Right lobe of liver (tissue), 6 donors: Measurements from ENCODE around the gene NPHS1. TPM values are rescaled to one million over a fixed set of nuclear protein-coding genes. Genes with fewer than 3 reads are reported as not detected.

Source experiments
- ATAC-seq, 4 donors: fragments of 200-7000 bp; cut with Tn5 transposase; one replicate each; pipeline ENCODE4 v1.9.1; 2020; ENCODE audit warnings: mild to moderate bottlenecking in 4 of 4, moderate library complexity in 4 of 4
- DNase-seq, 3 donors: peaks; one replicate each; pipeline ENCODE4 v3.0.0-alpha.2; 2020
- H3K27ac ChIP-seq, 3 donors: fragments of 200-600 bp; one replicate each; pipeline ENCODE4 v1.8.0; 2022
- H3K27me3 ChIP-seq, 2 donors: fragments of 200-600 bp; one replicate each; pipeline ENCODE4 v1.8.0; 2022
- H3K36me3 ChIP-seq, 4 donors: fragments of 200-600 bp; sonication (generic) in 1 of 4; one replicate each; pipeline versions ENCODE4 v1.5.1 to v1.8.0; 2017 to 2022; ENCODE audit warnings: control low read depth in 1 of 4
- H3K4me1 ChIP-seq, 4 donors: fragments of 200-600 bp; sonication (generic) in 1 of 4; one replicate each; pipeline versions ENCODE4 v1.5.1 to v1.8.0; 2017 to 2022; ENCODE audit warnings: control low read depth in 1 of 4
- H3K4me3 ChIP-seq, 3 donors: fragments of 200-600 bp; one replicate each; pipeline ENCODE4 v1.8.0; 2022
- H3K9me3 ChIP-seq, 4 donors: fragments of 200-600 bp; sonication (generic) in 1 of 4; one replicate each; pipeline versions ENCODE4 v1.5.1 to v1.8.0; 2017 to 2022; ENCODE audit warnings: control low read depth in 1 of 4
- POLR2A ChIP-seq: fragments of 450-650 bp; IDR thresholded peaks from one replicate; pipeline ENCODE4 v1.6.1; 2017; ENCODE audit warnings: antibody characterized with exemption, mild to moderate bottlenecking
- WGBS: methylation state at CpG from one replicate; pipeline ENCODE4 v1.1.6; 2018; ENCODE audit warnings: low coverage, low lambda C conversion rate; ENCODE audit not compliant: insufficient coverage; ENCODE audit errors: missing lambda C conversion rate; 5-methylcytosine and 5-hydroxymethylcytosine counted together
- intact Hi-C, 2 donors: fragments of 100-400 bp; cut with DNase I; formaldehyde crosslinking; loops; one replicate each; pipeline versions ENCODE4 v1.11.2 to v1.14.1; 2022
- total RNA-seq, 6 experiments: library from RNA; depleted of rRNA in 2 of 6; stranded (reverse); fragments of >200 nt in 2 of 6; fragmentation: NEBNext Ultra II Directional in 3 of 6; extraction: Animal tissue kit (Norgen Biotek cat#: 25700) in 3 of 6; gene quantifications; one replicate each; pipeline versions ENCODE4 v1.1.0 to v1.2.4, GENCODE V29; 2016 to 2023
- TF ChIP-seq, protein P1 (sequence below), 4 donors: fragments of 200-600 bp in 3 of 4; fragments of 450-650 bp in 1 of 4; IDR thresholded peaks; one replicate each; pipeline versions ENCODE4 v1.5.1 to v1.8.0; 2016 to 2022; ENCODE audit warnings: antibody characterized with exemption in 4 of 4, mild to moderate bottlenecking in 2 of 4
- donor health status: DM: no; HTN: yes; CAD: no.
- donor health status: DM: no; HTN: no; CAD: no.
- donor health status: DM: no; HTN: no; CAD: no.
- donor health status: DM: no; HTN: yes; CAD: no.
- donor health status: DM: no; HTN: yes; CAD: no.

The NPHS1 gene
- total RNA-seq, 6 experiments from 2014 or later = not detected

DNA sequence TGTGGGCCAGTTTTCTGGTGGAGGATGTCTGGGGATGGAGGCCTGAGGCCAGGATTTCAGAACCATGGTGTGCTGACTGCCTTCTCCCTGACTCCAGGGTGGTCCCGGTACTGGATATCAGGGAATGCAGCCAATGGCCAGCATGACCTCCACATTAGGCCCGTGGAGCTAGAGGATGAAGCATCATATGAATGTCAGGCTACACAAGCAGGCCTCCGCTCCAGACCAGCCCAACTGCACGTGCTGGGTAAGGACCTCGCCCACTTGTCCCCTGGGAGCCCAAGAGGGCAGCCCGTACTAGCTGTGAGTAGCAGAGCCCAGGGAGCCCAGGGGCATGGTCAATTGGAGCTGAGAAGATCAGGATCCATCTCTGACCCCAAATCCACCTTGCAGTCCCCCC lies 6.0 kb upstream of the NPHS1 start:
- TF ChIP-seq, protein P1, sequence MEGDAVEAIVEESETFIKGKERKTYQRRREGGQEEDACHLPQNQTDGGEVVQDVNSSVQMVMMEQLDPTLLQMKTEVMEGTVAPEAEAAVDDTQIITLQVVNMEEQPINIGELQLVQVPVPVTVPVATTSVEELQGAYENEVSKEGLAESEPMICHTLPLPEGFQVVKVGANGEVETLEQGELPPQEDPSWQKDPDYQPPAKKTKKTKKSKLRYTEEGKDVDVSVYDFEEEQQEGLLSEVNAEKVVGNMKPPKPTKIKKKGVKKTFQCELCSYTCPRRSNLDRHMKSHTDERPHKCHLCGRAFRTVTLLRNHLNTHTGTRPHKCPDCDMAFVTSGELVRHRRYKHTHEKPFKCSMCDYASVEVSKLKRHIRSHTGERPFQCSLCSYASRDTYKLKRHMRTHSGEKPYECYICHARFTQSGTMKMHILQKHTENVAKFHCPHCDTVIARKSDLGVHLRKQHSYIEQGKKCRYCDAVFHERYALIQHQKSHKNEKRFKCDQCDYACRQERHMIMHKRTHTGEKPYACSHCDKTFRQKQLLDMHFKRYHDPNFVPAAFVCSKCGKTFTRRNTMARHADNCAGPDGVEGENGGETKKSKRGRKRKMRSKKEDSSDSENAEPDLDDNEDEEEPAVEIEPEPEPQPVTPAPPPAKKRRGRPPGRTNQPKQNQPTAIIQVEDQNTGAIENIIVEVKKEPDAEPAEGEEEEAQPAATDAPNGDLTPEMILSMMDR (IDR thresholded peaks at IDR 0.05) = no peak
- no peak for TF ChIP-seq POLR2A
- Histone ChIP-seq H3K4me3 (no peak overlapping the region), H3K27ac (no peak overlapping the region), H3K27me3 (peaks cover 0 to 12% of the 10 kb centered on the region in 2 donors), H3K36me3 (no peaks in the 10 kb centered on the region), H3K9me3 (no peaks in the 10 kb centered on the region), H3K4me1 (peaks cover 0 to 10% (median 2%) of the 10 kb centered on the region in 4 donors)
- no peak for DNase-seq
- intact Hi-C loops = no loop called here
- no peak for ATAC-seq
- WGBS = no CpG with 5 or more reads among the region's 6 CpGs

DNA sequence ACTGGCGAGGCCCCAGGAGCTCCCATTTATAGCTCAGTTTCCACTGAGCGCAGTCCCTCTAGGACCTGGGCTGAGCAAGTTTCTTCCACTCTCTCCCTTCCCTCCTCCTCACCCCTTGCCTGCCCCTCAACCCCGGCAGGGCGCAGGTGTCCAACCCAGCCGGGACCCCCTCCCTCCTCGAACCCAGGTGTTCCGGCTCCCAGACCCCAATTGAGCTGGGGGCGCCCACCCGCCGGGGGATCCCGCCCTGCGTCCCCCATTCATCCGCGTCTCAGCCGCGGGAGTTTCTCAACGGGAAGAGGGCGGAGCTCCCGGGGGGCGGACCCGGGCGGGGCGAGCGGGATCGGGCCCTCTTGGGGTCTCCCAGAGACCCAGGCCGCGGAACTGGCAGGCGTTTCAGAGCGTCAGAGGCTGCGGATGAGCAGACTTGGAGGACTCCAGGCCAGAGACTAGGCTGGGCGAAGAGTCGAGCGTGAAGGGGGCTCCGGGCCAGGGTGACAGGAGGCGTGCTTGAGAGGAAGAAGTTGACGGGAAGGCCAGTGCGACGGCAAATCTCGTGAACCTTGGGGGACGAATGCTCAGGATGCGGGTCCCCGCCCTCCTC lies 4.3 kb upstream of the NPHS1 start, which contains the start of gene KIRREL2:
Gene KIRREL2 (plus strand): TSS at position 366 of the 604 bp plus-strand sequence. CDS start 209 bp downstream, at position 575.
- 6% methylated on average over 17 of the region's 42 CpGs for WGBS
- ATAC-seq = peak in 1 of 4 donors; percentile 12

DNA sequence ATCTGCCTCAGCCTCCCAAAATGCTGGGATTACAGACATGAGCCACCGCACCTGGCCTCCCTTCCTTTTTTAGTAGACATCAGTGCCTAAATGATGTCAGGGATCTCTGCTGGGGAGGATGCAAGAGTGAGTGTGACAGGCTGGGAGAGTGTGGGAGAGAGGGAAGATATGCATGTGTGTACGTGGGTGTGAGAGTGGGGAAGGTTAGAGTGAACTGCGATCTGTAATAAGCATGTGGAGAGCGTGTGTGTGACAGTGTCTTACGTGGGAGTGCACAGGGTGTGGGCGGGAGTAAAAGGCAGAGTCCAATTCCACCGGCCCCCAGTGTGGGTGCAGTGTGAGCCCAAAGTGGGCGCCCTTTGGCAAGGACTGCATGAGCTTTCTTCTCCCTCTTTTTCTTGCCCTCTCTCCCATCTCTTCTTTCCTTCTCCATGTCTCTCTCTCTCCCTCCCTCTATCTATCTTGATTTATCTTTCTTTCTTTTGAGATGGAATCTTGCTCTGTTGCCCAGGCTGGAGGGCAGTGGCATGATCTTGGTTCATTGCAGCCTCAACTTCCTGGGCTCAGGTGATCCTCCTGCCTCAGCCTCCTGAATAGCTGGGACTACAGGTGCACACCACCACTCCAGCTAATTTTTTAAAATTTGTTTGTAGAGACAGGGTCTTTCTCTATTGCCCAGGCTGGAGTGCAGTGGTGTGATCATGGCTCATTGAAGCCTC lies 893 bp upstream of the NPHS1 start:
- H3K4me3 ChIP-seq = no peak overlapping the region
- no peak for TF ChIP-seq POLR2A
- TF ChIP-seq, protein P1 (IDR thresholded peaks at IDR 0.05) = no peak
- H3K27me3 ChIP-seq = peaks cover 0 to 12% of the 10 kb centered on the region in 2 donors
- WGBS = 35% methylated on average over 6 of the region's 8 CpGs
- H3K36me3 ChIP-seq = no peaks in the 10 kb centered on the region
- H3K27ac ChIP-seq = no peak overlapping the region
- H3K4me1 ChIP-seq = peaks cover 0 to 10% (median 2%) of the 10 kb centered on the region in 4 donors
- no peak for ATAC-seq
- intact Hi-C loops = no loop called here
- H3K9me3 ChIP-seq = no peaks in the 10 kb centered on the region
- DNase-seq = no peak

More for the DNA sequence above, 4.3 kb upstream of the NPHS1 start, which contains the start of gene KIRREL2:
- Histone ChIP-seq H3K27ac (no peak within 1 kb of the TSS), H3K9me3 (no peaks in the 10 kb centered on the region), H3K4me3 (peak within 1 kb of the TSS; percentile 11 to 39 (median 29)), H3K36me3 (no peaks in the 10 kb centered on the region), H3K4me1 (peaks cover 0 to 10% (median 2%) of the 10 kb centered on the region in 4 donors), H3K27me3 (peaks cover 0 to 12% of the 10 kb centered on the region in 2 donors)
- intact Hi-C loops = no loop called here
- TF ChIP-seq POLR2A = no peak
- TF ChIP-seq, protein P1 (IDR thresholded peaks at IDR 0.05) = no peak
- DNase-seq = no peak

DNA sequence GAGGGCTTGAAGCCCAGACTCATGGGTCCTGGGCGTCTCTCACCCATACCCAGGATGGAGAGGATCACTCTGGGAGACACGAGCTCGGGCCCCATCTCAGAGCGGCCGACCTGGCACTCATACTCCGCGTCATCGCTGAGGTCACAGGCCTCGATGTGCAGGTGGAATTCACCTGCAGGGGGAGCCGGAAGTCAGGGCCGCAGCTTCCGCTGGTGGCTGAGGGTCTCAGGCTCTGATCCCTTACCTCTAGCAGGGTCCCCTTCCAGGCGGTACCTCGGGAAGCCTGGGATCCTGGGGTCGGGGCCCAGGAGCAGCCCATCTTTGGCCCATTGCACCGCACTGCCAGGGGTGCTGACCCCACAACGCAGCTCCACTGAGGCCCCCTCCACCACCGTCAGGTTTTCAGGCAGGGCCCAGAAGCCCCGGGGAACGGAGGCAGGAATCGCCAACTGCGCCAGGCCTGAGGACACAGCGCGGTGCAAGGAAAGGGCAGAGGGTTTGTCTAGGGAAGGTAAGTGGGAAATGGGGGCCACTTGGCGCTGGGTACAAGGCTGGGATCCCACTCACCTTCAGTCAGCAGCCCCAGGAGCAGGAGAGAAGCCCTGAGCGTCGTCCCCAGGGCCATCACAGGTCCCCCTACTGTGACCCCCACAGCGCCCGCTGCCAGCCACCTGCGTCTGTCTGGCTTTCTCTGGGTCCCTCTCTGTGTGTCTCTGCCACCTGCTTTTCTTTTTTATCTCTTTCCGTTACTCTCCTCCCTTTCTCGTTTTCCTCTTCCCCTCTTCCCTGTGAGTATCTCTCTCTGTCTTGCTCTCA lies 883 bp downstream of the NPHS1 start:
- Histone ChIP-seq H3K9me3 (no peaks in the 10 kb centered on the region), H3K4me3 (no peak overlapping the region), H3K4me1 (peaks cover 0 to 4% (median under 1%) of the 10 kb centered on the region in 4 donors), H3K36me3 (no peaks in the 10 kb centered on the region), H3K27me3 (peaks cover 0 to 5% of the 10 kb centered on the region in 2 donors), H3K27ac (no peak overlapping the region)
- WGBS = 29% methylated on average over 4 of the region's 32 CpGs
- TF ChIP-seq, protein P1 (IDR thresholded peaks at IDR 0.05) = no peak
- TF ChIP-seq POLR2A = no peak
- intact Hi-C loops = no loop called here
- DNase-seq (no peak), ATAC-seq (peak in 1 of 4 donors; percentile 14)
